GM18511 (cell line): ENCODE data around the gene TTC13.
A peak's percentile ranks its signal among the peaks of the same experiment; 100 is the strongest.

ENCODE experiments used
- ATAC-seq: cut with Tn5 transposase; IDR thresholded peaks from one replicate; pipeline ENCODE4 v1.9.1; 2021; ENCODE audit warnings: mild to moderate bottlenecking, moderate library complexity; ENCODE audit not compliant: unreplicated experiment

The TTC13 gene

GRCh38 chr1:230877146-230877923 lies 101.3 kb downstream of the TTC13 start:
- no peak for ATAC-seq

GRCh38 chr1:230876660-230877059 lies 102.0 kb downstream of the TTC13 start:
- ATAC-seq: no peak

GRCh38 chr1:230875370-230875769 lies 103.3 kb downstream of the TTC13 start:
- ATAC-seq: no peak

GRCh38 chr1:230870916-230871315 lies 107.7 kb downstream of the TTC13 start:
- ATAC-seq: no peak

GRCh38 chr1:230869500-230869899 lies 109.2 kb downstream of the TTC13 start:
- ATAC-seq: no peak

DNA sequence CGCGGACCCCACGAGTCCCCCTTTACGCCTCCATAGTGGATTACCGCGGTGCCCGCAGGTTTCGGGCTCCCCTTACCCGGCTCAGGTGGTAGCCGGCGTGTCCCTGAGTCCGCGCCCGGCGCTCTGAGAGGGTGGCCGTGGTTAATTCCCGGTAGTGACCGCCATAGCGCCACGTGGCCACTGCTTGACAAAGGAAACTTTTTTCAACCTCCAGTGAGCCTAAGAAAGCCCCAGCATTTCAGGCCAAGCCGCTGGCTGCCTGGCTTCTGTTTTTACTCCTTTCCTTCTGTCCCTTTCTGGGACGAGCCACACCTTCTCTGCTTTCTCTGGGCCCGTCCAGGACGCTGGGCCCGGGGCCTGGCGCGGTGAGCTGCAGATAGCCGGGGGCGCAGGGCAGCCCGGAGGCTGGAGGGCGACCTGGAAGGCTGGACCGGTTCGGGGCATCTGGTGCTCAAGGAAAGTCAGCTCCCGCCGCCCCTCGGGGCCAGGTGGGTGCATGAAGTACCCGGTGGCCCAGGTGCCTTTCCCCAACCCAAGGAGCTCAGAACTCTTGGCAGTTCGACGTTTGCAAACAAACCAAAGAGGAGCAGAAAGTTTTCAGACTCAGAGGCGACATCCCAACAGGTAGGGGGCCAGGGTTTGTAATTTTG lies 109.8 kb downstream of the TTC13 start:
- ATAC-seq: peak; percentile 53

GRCh38 chr1:230867903-230868735 lies 110.5 kb downstream of the TTC13 start, which contains the start of gene C1orf198:
TSS of gene C1orf198 (minus strand) at chr1:230868521. CDS start at chr1:230868512, 9 bp downstream.
- ATAC-seq: peak; percentile 87

DNA sequence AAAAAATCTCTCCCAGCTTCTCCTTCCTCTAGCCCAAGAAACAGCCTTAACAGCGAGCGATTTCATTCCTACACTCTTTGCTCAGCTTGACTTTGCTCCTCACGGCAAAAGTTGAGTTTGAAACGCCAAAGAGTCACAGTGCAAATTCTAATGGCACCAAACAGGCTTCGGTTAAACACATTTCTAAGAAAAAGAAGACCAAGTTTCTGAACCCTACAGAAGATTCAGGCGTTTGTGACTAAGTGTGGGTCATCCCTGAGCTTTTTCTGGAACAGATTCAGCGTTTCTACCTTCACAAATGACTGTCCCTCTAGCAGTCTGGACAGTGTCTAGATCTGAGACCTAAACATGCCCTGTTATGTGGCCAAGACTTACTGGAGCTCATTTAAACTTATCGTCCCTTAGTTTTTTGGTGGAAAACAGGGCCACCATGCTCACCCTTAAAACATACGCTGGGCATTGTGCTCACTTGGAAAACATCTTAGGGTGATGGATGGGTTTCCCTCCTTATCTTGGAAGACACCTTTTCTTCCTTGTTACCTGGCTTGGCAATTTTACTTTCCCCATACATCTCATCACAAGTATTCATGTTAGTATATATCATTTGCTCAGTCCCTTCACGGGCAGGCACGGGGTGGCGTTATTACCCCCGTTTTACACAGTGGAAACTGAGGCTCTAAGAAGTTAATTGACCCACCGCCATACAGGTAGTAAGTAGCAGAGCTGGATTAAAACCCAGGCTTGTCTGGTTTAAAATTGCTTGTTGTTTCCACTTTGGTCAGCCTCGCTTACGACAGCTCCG lies 111.4 kb downstream of the TTC13 start:
- ATAC-seq: no peak

DNA sequence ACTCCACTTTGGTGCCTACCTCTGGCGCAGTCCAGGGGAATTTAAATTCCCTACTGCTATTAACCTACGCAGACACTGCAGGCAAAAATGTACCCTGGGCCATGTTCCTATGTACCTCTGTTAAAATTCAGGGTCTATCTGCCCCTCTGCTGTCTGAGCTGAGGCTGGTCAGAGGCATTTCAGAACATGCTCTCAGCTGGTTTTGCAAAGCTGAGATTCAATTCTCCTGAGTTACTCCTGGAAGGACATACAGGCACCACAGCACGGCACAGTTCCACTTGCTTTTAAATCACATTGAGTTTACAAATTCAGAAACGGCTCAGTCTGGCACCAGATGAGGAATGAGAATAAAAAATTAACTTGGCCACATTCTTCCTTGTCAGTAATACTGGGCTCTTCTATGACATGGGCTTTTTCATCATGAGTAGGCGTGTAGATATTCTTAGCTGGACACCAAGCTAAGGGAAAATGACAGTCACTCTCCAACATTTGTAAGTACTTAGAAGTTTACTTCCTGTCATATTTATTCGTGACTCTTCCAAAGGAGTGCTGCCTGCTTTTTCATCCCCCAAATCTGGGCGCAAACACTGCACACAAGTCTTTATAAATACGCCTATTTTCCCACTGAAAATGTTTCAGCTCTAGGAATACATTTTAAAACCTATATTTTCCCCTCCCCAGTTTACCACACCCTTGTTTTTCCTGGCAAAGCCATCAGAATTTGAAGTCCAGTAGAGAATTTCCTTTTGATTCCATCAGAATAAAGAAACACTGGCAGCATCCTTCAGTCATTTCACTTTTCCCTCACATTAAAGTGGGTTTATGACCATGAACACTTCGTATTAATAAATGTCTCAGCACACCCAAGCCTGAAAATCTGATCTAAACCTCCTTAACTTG lies 112.2 kb downstream of the TTC13 start:
- ATAC-seq: no peak

DNA sequence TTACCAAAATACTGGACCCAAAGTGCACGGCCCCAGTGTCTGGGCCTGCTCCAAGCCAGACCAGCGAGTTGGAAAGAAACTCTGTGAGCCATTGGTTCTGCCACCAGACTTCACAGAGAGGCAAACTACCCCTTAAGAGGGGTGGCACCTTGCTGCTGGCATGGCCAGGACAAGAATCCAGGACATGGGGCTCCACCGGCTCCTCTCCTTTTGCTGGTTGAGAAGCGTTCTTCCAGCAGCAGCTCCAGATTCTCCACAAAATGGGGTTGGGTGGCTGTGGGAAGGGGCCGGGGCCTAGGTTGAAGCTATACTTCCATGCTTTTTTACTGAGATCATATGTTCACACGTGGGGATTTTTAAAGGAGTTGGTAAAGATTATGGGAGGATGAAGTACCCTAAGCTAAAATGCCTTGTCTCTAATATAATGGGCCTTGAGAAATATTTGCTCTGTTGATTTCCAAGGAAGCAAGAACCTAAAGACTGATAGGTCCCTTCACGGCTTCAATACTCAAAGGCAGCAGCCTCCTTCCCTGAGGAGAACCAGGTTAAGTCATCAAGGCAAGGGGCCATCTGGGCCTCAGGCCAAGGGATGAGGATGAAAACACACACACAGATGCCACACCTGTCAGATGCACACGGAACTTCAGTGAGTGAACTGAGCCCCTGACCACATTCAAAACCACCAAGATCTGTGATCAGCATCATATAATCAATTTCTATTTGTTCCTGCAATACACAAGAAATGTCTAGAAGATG lies 113.4 kb downstream of the TTC13 start:
- ATAC-seq: no peak

DNA sequence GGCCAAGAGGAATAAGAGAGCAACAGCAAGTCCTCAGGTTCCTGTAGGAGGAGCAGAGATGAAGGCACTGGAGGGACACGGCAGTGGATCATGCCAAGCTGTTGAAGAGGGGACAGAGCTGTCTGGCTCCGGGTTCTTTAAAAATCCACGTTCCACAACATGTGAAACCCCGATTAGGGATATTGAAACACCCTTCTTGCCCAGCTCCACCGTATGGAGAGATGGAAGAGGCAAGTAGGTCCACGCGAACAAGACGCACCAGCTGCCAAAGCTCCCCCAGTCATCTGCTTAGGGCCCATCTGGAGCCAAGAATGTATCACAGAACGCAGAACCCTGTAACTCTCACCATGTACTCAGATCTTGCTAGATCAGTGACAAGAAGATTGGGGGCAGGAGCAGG lies 114.2 kb downstream of the TTC13 start:
- no peak for ATAC-seq

GRCh38 chr1:230863449-230863848 lies 115.2 kb downstream of the TTC13 start:
- ATAC-seq: no peak

GRCh38 chr1:230861970-230862595 lies 116.6 kb downstream of the TTC13 start:
- ATAC-seq: no peak

DNA sequence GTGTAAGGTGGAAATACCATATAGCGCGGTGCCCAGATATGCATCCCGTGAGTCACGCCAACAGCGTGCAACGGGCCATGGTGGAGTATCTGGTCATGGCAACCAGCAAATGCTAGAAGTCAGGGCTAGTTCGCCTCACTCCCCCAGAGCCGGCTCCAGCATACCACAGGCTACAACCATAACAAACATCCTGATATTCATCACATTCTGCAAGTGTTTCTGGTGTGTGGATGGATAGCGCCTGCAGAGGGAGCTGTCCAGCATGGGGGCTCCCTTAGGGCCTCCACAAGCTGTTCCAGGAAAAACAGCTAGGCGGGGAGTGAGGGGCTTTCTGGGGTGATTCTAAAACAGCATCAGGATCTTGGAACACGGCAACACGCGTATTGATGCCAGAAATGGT lies 117.2 kb downstream of the TTC13 start:
- no peak for ATAC-seq

DNA sequence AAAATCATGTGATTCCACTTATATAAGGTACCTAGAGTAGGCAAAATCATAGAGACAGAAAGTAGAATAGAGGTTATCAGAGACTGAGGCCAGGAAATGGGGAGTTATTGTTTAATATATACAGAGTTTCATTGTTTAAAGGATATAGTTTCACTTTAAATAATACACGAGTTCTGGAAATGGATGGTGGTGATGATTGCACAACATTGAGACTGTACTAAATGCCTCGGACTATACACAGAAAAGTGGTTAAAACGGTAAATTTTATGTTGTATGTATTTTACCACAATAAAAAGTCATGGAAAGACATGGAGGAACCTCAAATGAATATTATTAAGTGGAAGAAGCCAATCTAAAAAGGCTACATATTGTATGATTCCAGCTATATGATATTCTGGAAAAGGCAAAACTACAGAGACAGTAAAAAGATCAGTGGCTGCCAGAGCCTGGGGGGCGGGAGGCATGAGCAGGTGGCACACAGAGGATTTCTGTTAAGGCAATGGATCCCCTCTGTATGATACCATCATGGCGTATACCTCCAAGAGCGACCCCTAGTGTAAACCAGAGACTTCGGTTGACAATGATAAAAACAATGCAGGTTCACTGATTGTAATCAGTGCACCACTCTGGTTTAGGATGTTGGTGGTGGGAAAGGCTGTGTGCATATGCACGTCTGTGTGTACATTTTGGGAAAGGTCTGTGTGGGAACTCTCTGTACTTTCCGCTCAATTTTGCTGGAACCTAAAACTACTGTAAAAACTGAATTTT lies 117.9 kb downstream of the TTC13 start:
- no peak for ATAC-seq

DNA sequence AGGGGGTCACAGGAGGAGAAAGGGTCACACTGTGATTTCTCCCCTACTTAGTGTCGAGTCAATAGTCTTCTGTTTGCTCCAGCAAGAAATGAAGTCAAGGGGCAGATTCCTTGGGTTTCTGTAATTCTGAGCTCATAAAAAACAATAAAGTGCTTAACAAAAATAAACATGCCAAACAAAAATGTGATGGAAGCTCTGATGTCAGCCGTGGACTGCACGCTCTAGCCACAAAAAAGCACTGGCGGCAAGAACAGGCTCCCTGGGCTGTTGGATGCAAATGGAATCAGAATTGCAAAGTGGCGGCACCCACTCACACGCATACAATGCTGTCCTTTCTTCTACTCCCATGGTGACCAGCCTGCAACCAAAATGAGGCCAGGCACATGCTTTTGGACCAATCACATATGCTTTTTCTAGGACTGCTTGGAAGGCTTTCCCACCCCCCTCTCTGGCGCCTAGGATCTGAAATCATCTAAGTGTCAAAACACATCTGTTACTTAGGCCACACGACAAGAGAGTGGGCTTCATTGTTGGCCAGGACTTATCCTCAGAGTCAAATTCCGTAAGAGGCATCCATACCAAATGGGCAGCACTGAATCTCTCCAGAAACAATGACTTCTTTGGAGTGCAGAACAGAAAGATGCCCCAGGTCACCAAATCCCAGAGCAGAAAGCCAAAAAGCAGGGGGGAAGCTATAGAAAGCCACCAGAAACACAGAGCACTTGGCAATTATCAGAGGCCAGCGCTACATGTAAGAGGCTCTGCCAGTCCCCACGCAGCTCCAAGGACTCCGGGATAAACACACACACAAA lies 119.5 kb downstream of the TTC13 start:
- ATAC-seq: no peak

GRCh38 chr1:230858236-230858820 lies 120.3 kb downstream of the TTC13 start:
- ATAC-seq: no peak
